Measurements from ENCODE around the gene PARVA.

Gene PARVA

DNA sequence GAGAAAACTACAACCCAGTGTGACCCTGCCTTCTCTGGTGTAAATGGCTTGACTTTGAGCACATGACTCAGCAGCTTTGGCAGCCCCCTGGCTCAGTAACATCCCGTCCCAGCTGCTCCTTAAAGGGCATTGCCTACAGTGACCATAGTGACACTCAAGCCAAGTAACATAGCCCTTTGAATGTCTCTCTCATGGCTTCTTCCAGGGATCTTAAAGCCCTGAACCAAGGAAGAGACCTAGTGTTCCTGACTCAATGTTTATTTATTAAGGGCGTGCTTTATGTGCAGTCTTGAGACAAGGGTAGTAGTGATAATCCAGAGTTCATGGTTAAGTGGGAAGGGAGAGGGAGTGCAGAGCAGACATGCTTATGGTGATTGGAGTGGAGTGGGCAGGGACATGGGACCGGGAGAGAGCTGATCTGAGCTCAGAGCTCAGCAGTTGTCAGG lies 125.7 kb downstream of the PARVA start:
- no peak overlapping the region for H3K27ac ChIP-seq (ENCODE audit: low read length, poor library complexity, severe bottlenecking)
- H3K14ac ChIP-seq (ENCODE audit: low read length in 2 of 2): peak overlapping the region in 1 of 2 experiments; percentile 69
- no peak overlapping the region for H2BK12ac ChIP-seq (ENCODE audit: low read length in 2 of 2)
- H2BK5ac ChIP-seq (ENCODE audit: low read depth, low read length, poor library complexity, severe bottlenecking): no peak overlapping the region
- H3K18ac ChIP-seq (ENCODE audit: low read depth in 1 of 2, low read length in 2 of 2): peak overlapping the region; percentile 16 to 58
- H2BK120ac ChIP-seq (ENCODE audit: low read depth, low read length): no peak overlapping the region
- no peak overlapping the region for H3K9ac ChIP-seq (ENCODE audit: low read length)
- H3K4me1 ChIP-seq (ENCODE audit: control insufficient read depth, insufficient read depth, low read depth, low read length): peaks cover 4% of the 10 kb centered on the region
- 22% methylated on average over 3 of the region's 3 CpGs for WGBS
- H3K36me3 ChIP-seq (ENCODE audit: control insufficient read depth in 1 of 2, insufficient read depth in 2 of 2, low read depth in 1 of 2, low read length in 2 of 2): peaks cover 25 to 57% of the 10 kb centered on the region in 2 experiments
- H4K91ac ChIP-seq (ENCODE audit: low read length): no peak overlapping the region
- H3K79me1 ChIP-seq (replicated peaks; ENCODE audit: low read length, poor library complexity, severe bottlenecking): peaks cover 10% of the 10 kb centered on the region
- H4K8ac ChIP-seq (ENCODE audit: low read length): no peak overlapping the region
- peak; percentile 68 for DNase-seq
- H3K4me2 ChIP-seq (ENCODE audit: low read length, poor library complexity, severe bottlenecking): no peak overlapping the region
- no peaks in the 10 kb centered on the region for H3K9me3 ChIP-seq (ENCODE audit: control insufficient read depth, low read length)
- H2AK5ac ChIP-seq (ENCODE audit: low read length, severe bottlenecking): no peak overlapping the region
- no peak overlapping the region for H3K4me3 ChIP-seq (ENCODE audit: insufficient read depth in 1 of 2, low read depth in 1 of 2, low read length in 2 of 2)
- no peak overlapping the region for H2BK15ac ChIP-seq (ENCODE audit: low read depth, poor library complexity, severe bottlenecking)
- H3K23ac ChIP-seq (ENCODE audit: low read length in 2 of 2): no peak overlapping the region
- no peaks in the 10 kb centered on the region for H3K27me3 ChIP-seq (ENCODE audit: control insufficient read depth in 1 of 2, insufficient read depth in 1 of 2, low read length in 2 of 2)
- peak overlapping the region in 1 of 2 experiments; percentile 49 for H3K4ac ChIP-seq (ENCODE audit: low read depth in 1 of 2, low read length in 2 of 2)
- no peak overlapping the region for H2AFZ ChIP-seq (ENCODE audit: low read depth, low read length)

DNA sequence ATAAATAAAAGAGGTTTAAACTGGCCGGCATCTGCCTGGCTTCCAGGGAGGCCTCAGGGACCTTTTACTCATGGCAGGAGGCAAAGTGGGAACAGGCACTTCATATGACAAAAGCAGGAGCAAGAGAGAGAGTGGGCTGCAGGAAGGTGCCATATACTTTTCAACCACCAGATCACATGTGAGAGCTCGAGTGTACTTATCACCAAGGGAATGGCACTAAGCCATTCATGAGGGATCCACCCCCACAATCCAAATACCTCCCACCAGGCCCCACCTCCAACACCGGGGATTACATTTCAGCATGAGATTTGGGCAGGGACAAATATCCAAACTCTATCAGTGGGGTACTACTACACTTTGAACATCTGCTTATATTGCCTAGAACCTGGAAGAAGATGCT lies 126.5 kb downstream of the PARVA start:
- Histone ChIP-seq H2BK15ac (ENCODE audit: low read depth, poor library complexity, severe bottlenecking) (no peak overlapping the region), H3K36me3 (ENCODE audit: control insufficient read depth in 1 of 2, insufficient read depth in 2 of 2, low read depth in 1 of 2, low read length in 2 of 2) (peaks cover 22 to 49% of the 10 kb centered on the region in 2 experiments), H4K91ac (ENCODE audit: low read length) (no peak overlapping the region), H3K9ac (ENCODE audit: low read length) (no peak overlapping the region), H4K8ac (ENCODE audit: low read length) (no peak overlapping the region), H3K23ac (ENCODE audit: low read length in 2 of 2) (no peak overlapping the region), H2AK5ac (ENCODE audit: low read length, severe bottlenecking) (no peak overlapping the region), H3K4ac (ENCODE audit: low read depth in 1 of 2, low read length in 2 of 2) (peak overlapping the region in 1 of 2 experiments; percentile 45), H3K4me2 (ENCODE audit: low read length, poor library complexity, severe bottlenecking) (no peak overlapping the region), H2BK120ac (ENCODE audit: low read depth, low read length) (no peak overlapping the region), H3K4me1 (ENCODE audit: control insufficient read depth, insufficient read depth, low read depth, low read length) (peaks cover 4% of the 10 kb centered on the region), H3K27ac (ENCODE audit: low read length, poor library complexity, severe bottlenecking) (no peak overlapping the region), H3K27me3 (ENCODE audit: control insufficient read depth in 1 of 2, insufficient read depth in 1 of 2, low read length in 2 of 2) (no peaks in the 10 kb centered on the region), H3K4me3 (ENCODE audit: insufficient read depth in 1 of 2, low read depth in 1 of 2, low read length in 2 of 2) (no peak overlapping the region), H2BK5ac (ENCODE audit: low read depth, low read length, poor library complexity, severe bottlenecking) (no peak overlapping the region), H2AFZ (ENCODE audit: low read depth, low read length) (no peak overlapping the region), H2BK12ac (ENCODE audit: low read length in 2 of 2) (no peak overlapping the region), H3K18ac (ENCODE audit: low read depth in 1 of 2, low read length in 2 of 2) (no peak overlapping the region), H3K79me1 (replicated peaks; ENCODE audit: low read length, poor library complexity, severe bottlenecking) (peaks cover 10% of the 10 kb centered on the region), H3K14ac (ENCODE audit: low read length in 2 of 2) (no peak overlapping the region), H3K9me3 (ENCODE audit: control insufficient read depth, low read length) (no peaks in the 10 kb centered on the region)
- WGBS: 39% methylated on average over 2 of the region's 3 CpGs
- DNase-seq: no peak

DNA sequence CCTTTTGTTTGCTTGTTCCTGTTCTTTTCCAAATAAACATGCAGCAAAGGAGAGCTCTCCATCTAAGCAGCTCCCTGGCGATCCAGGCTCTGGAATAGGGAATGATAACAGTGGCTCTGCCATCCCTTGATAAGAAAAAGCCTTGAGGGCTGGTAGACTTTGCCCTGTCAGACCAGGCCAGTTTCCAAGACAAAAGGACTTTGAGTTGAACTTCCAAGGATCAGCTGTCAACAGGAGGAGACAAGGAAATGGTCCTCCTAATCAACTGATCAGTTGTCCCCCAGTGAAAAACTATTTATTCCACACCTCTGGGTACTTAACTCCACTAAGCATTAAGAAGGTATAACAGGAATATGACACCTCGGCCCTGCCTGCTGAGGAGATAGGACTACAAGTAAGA lies 127.8 kb downstream of the PARVA start:
- Histone ChIP-seq H3K9me3 (ENCODE audit: control insufficient read depth, low read length) (no peaks in the 10 kb centered on the region), H3K23ac (ENCODE audit: low read length in 2 of 2) (no peak overlapping the region), H3K27ac (ENCODE audit: low read length, poor library complexity, severe bottlenecking) (no peak overlapping the region), H4K91ac (ENCODE audit: low read length) (no peak overlapping the region), H3K4me1 (ENCODE audit: control insufficient read depth, insufficient read depth, low read depth, low read length) (peaks cover 4% of the 10 kb centered on the region), H2AFZ (ENCODE audit: low read depth, low read length) (no peak overlapping the region), H2BK120ac (ENCODE audit: low read depth, low read length) (peak overlapping the region; percentile 54), H2BK5ac (ENCODE audit: low read depth, low read length, poor library complexity, severe bottlenecking) (no peak overlapping the region), H3K27me3 (ENCODE audit: control insufficient read depth in 1 of 2, insufficient read depth in 1 of 2, low read length in 2 of 2) (no peaks in the 10 kb centered on the region), H3K18ac (ENCODE audit: low read depth in 1 of 2, low read length in 2 of 2) (peak overlapping the region in 1 of 2 experiments; percentile 66), H3K9ac (ENCODE audit: low read length) (no peak overlapping the region), H4K8ac (ENCODE audit: low read length) (no peak overlapping the region), H2BK15ac (ENCODE audit: low read depth, poor library complexity, severe bottlenecking) (no peak overlapping the region), H2AK5ac (ENCODE audit: low read length, severe bottlenecking) (no peak overlapping the region), H3K4me2 (ENCODE audit: low read length, poor library complexity, severe bottlenecking) (no peak overlapping the region), H3K14ac (ENCODE audit: low read length in 2 of 2) (no peak overlapping the region), H2BK12ac (ENCODE audit: low read length in 2 of 2) (peak overlapping the region in 1 of 2 experiments; percentile 28), H3K36me3 (ENCODE audit: control insufficient read depth in 1 of 2, insufficient read depth in 2 of 2, low read depth in 1 of 2, low read length in 2 of 2) (peaks cover 31 to 49% of the 10 kb centered on the region in 2 experiments), H3K79me1 (replicated peaks; ENCODE audit: low read length, poor library complexity, severe bottlenecking) (peaks cover 10% of the 10 kb centered on the region), H3K4me3 (ENCODE audit: insufficient read depth in 1 of 2, low read depth in 1 of 2, low read length in 2 of 2) (no peak overlapping the region), H3K4ac (ENCODE audit: low read depth in 1 of 2, low read length in 2 of 2) (no peak overlapping the region)
- DNase-seq: no peak
- 64% methylated on average over 1 of the region's 2 CpGs for WGBS

DNA sequence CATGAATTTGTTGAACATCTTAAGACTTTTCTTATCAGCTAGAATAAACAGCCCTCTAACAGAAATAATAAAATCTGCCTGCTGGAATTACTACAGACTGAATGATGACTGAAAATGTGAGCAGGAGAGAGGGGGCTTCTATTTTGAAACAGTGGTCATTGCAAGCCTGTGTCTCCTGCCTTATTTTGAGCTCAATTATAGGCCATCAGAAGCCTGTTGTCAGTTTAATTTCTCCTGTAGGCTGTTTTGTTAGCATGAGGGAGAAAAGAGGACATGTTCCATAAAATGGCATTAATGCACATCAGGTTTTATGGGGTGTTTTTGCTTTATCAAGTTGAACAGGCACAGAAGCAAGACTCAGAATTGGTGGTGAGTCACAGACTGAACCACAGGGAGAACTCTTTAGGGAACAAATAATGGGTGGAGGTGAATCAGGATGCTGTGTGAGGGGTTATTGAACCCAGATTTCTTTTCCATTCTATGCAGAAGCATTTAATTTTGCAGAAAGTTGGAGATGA lies 129.1 kb downstream of the PARVA start:
- no peak overlapping the region for H3K4me2 ChIP-seq (ENCODE audit: low read length, poor library complexity, severe bottlenecking)

More for the DNA sequence above, 129.1 kb downstream of the PARVA start:
- Histone ChIP-seq H3K4me3 (ENCODE audit: insufficient read depth in 1 of 2, low read depth in 1 of 2, low read length in 2 of 2) (peak overlapping the region in 1 of 2 experiments; percentile 22), H3K9me3 (ENCODE audit: control insufficient read depth, low read length) (no peaks in the 10 kb centered on the region), H2BK15ac (ENCODE audit: low read depth, poor library complexity, severe bottlenecking) (no peak overlapping the region), H3K14ac (ENCODE audit: low read length in 2 of 2) (no peak overlapping the region), H3K79me1 (replicated peaks; ENCODE audit: low read length, poor library complexity, severe bottlenecking) (peaks cover 10% of the 10 kb centered on the region), H2AFZ (ENCODE audit: low read depth, low read length) (no peak overlapping the region), H3K27me3 (ENCODE audit: control insufficient read depth in 1 of 2, insufficient read depth in 1 of 2, low read length in 2 of 2) (no peaks in the 10 kb centered on the region), H3K9ac (ENCODE audit: low read length) (peak overlapping the region; percentile 64), H3K4me1 (ENCODE audit: control insufficient read depth, insufficient read depth, low read depth, low read length) (peaks cover 4% of the 10 kb centered on the region), H3K27ac (ENCODE audit: low read length, poor library complexity, severe bottlenecking) (no peak overlapping the region), H3K4ac (ENCODE audit: low read depth in 1 of 2, low read length in 2 of 2) (no peak overlapping the region), H2BK5ac (ENCODE audit: low read depth, low read length, poor library complexity, severe bottlenecking) (no peak overlapping the region), H3K36me3 (ENCODE audit: control insufficient read depth in 1 of 2, insufficient read depth in 2 of 2, low read depth in 1 of 2, low read length in 2 of 2) (peaks cover 34 to 52% of the 10 kb centered on the region in 2 experiments), H2BK120ac (ENCODE audit: low read depth, low read length) (no peak overlapping the region), H3K18ac (ENCODE audit: low read depth in 1 of 2, low read length in 2 of 2) (no peak overlapping the region), H2BK12ac (ENCODE audit: low read length in 2 of 2) (no peak overlapping the region), H4K91ac (ENCODE audit: low read length) (no peak overlapping the region), H3K23ac (ENCODE audit: low read length in 2 of 2) (no peak overlapping the region), H4K8ac (ENCODE audit: low read length) (no peak overlapping the region), H2AK5ac (ENCODE audit: low read length, severe bottlenecking) (no peak overlapping the region)
- DNase-seq: peak; percentile 49
